Body of pancreas (tissue), 4 donors: Measurements from ENCODE around the gene MYO5A.

Experiments
- CTCF ChIP-seq, 7 experiments: fragments of 450-650 bp in 4 of 7; fragments of 200-600 bp in 3 of 7; sonication (generic) in 3 of 7; IDR thresholded peaks; one replicate each; pipeline ENCODE4 v1.5.1; 2016 to 2019; ENCODE audit warnings: antibody characterized with exemption in 7 of 7
- POLR2A ChIP-seq, 3 donors: fragments of 450-650 bp; IDR thresholded peaks; one replicate each; pipeline ENCODE4 v1.6.1; 2016; ENCODE audit warnings: antibody characterized with exemption in 3 of 3, mild to moderate bottlenecking in 2 of 3

GRCh38 chr15:52437646-52438045 lies 91.0 kb downstream of the MYO5A start:
- TF ChIP-seq CTCF (IDR thresholded peaks at IDR 0.05) (no peak), POLR2A (IDR thresholded peaks at IDR 0.05) (no peak)
